DMS114 treated with DMSO at 0.1 percent for 48 hours (cell line): Measurements from ENCODE around the gene GNA15.

Source experiments
- DNase-seq: peaks from one replicate; lab custom pipeline; 2025; ENCODE audit not compliant: unreplicated experiment; lab: John Stamatoyannopoulos, UW

The GNA15 gene

GRCh38 chr19:3105641-3106508 lies 30.0 kb upstream of the GNA15 start:
- no peak for DNase-seq

GRCh38 chr19:3106509-3107141 lies 29.2 kb upstream of the GNA15 start:
- DNase-seq, result no peak

GRCh38 chr19:3107658-3108057 lies 28.2 kb upstream of the GNA15 start:
- no peak for DNase-seq

DNA sequence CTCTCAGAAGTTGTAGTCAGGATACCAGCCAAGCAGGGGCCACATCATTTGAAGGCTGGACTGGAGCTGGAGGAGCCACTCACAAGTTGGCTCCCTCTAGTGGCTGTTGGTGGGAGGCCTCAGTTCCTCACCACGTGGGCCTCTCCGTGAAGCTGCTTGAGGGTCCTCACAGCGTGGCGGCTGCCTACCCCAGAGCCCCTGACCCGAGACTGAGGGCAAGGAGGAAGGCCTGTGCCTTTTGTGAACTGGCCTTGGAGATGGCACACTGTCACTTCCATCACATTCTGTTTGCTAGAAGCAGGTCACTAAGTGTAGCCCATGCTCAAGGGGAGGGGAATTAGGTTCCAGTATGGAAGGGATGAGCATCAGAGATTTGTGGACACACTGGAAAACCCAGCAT lies 27.1 kb upstream of the GNA15 start:
- DNase-seq, result no peak

DNA sequence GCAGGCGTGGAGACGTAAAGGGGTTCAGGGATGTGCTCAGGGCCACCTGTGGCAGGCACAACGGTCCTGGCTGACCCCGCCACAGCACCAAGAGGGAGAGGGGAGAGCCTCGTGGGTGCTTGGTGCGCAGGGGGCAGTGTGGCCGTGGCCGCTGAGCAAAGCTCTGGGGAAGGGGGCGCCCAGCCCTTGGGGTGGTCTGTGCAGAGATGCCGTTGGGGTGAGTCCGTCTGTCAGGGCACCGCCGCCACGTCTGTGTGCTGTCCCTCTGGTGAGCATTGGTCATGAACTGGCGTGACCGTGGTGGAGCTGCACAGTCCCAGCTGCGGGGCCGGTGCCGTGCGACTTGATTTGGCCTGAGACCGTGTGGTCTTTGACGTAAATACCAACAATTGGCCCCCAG lies 26.3 kb upstream of the GNA15 start:
- no peak for DNase-seq

DNA sequence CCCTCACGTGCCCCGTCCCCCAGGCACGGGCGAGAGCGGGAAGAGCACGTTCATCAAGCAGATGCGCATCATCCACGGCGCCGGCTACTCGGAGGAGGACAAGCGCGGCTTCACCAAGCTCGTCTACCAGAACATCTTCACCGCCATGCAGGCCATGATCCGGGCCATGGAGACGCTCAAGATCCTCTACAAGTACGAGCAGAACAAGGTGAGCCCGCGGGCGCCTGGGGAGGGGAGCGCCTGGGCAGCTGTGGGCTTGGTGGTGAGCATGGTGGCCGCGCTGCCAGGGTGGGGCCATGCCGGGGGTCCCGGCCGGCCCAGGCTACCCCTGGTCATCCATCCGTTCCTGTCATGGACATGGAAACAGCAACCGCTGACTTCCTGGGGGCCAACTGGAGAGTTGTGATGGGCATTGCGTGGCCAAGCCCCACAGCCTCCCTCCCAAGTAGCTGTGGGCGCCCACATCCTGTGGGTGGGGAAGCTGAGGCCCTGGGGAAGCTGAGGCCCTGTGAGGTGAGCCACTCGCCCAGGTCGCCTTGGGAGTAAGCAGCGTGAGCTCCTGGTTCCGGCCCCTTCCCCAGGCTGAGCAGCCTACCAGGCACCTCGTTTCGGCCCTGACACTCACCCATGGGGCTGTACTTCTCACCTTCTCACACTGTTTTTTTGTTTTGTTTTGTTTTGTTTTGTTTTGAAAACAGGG lies 25.6 kb upstream of the GNA15 start:
- no peak for DNase-seq

- no peak for DNase-seq
Observed at GRCh38 chr19:3111586-3112247, 24.1 kb upstream of the GNA15 start.

- DNase-seq, result no peak
Observed at GRCh38 chr19:3112375-3113099, 23.3 kb upstream of the GNA15 start.

GRCh38 chr19:3113100-3114017 lies 22.5 kb upstream of the GNA15 start:
- DNase-seq, result no peak

DNA sequence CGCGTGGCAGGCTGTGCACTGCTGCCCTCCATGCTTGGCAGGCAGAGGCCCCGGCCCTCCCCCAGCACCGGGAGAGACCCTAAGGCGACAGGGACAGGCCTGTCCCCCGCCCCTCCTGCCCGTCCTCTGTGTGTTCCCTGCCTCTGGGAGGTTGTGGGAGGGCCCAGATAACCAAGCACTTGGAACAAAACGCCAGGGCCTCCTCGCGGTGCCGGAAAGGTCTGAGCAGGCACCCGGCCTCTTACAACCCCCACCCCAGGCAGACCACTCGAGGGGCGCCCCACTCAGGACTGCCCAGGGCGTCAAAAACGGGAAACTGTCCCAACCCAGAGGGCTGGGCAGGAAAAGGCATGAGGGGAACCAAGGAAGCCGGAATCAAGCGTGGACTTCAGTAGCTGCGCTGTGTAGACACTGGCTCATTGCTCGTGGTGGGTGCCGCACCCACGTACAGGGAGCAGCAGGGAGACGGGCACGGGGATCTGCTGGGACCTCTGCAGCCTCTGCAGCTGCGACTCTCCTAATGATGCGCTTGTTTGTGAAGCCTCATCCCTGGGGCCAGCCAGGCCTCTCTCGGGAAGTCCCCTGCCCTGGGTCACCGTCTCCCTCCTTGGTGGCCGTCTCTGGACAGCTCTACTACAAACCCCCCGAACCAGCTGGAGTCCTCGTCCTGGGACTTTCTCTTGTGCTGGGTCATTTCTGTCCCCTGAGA lies 21.7 kb upstream of the GNA15 start:
- no peak for DNase-seq

- no peak for DNase-seq
Observed at GRCh38 chr19:3114811-3115210, 21.0 kb upstream of the GNA15 start.

GRCh38 chr19:3115411-3115810 lies 20.4 kb upstream of the GNA15 start:
- DNase-seq, result no peak

DNA sequence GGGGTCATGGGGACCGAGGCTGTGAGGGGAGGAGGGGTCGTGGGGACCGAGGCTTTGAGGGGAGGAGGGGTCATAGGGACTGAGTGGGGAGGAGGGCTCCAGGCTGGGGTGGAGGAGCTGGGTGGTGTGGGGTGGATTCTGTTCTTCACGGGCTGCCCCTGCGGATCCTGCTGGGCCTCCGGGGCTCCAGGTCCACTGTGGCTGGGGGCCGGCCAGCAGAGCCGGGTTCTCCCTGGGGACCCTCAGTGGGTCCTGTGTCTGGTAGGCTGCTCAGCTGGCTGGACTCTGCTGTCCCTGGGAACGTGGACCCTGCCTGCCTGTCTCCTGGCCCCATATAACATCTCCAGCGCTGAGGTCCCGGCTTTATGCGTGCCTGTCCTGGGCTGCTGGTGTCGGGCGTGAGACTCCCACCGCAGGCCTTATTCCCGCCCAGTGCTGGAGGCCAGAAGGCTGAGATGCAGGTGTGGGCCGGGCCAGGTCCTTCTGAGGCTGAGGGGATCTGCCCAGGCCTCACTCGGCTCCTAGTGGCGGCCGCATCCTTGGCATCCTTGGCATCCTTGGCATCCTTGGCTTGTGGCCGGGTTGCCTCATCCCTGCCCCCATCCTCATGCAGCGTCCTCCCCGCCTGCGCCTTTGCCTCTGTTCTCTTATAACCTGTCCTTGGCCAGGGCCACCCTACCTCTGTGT lies 19.8 kb upstream of the GNA15 start:
- no peak for DNase-seq

DNA sequence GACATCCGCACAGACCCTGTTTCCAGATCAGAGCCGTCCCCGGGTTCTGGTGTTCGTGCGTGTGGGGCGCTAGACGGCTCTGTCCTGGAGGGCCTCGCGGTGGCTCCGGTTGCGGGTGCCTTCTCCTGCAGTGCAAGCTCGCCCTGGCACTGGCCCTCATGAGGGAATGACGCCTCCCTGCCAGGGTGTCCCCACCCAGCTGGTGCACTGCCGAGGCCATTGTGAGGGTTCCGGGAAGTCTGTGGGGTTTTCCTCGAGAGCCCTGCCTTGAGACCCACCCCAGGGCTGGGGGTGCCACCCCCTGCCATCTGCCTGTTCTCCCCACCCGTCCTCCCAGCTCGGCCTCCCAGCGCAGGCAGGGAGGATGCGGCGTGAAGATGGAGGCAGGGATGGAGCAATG lies 19.2 kb upstream of the GNA15 start:
- DNase-seq, result no peak

GRCh38 chr19:3117716-3118115 lies 18.1 kb upstream of the GNA15 start:
- DNase-seq, result no peak

DNA sequence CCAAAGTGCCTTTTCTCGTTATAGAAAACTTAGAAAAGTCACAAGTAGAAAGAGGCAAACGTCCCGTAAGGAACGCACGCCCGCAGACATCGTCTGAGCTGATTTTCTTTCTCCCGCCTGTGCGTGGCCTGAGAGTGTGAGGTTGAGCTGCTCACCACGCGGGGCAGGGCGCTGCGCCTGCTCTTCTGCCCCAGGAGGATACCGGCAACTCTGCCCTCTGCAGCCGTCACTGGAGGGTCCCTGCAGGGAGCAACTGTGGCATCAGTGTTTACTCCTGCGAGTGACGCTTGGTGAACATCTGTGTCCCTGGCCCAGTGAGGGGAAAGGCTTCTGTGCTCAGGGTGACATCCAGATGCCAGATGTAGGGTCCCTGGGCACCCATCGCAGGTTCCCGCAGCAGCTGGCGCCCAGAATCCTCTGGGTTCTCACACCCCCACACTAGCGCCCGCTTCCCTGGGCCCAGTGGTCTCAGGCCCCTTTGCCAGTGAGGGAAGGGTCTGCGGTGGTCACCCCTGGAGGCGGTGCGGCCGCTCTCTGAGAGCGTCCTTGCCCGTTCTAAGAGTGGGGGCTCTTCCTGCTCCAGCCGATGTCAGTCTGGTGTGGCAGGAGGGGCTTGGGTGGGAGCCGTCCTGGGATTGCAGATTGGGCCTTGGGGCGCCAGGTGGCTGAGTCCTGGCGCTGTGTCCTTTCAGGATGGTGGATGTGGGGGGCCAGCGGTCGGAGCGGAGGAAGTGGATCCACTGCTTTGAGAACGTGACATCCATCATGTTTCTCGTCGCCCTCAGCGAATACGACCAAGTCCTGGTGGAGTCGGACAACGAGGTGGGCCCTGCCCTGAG lies 17.4 kb upstream of the GNA15 start:
- DNase-seq, result no peak

DNA sequence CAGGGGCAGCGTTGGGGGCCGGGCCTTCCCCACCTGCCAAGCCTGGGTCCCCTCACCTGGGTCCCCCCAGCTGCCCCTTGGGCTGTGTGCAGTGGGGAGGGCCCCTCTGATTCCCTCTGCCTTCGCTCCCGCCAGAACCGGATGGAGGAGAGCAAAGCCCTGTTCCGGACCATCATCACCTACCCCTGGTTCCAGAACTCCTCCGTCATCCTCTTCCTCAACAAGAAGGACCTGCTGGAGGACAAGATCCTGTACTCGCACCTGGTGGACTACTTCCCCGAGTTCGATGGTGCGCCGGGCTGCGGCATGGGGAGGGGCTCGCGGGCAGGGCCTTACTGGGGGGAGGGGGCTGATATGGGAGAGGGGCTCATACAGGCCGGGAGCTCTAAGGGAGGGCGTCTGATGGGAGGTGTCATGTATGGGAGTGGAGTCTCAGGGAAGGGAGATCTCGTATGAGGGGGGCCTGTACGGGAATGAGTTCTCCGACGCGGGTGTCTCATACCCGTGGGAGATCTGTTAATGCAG lies 16.7 kb upstream of the GNA15 start:
- DNase-seq, result no peak
